Endothelial cell of hepatic sinusoid (primary cell): ENCODE measurements around the gene PRRC1.
"Not testable (repeated sequence)": the region's sequence is repeated elsewhere in the genome, so short reads cannot be mapped to it uniquely, and the experiment has no call there.

Source experiments
- in situ Hi-C: cut with HindIII; loops from 2 replicates; pipeline ENCODE4 v1.10.0; 2017; ENCODE audit warnings: low sequenced_read_pairs

The PRRC1 gene

DNA sequence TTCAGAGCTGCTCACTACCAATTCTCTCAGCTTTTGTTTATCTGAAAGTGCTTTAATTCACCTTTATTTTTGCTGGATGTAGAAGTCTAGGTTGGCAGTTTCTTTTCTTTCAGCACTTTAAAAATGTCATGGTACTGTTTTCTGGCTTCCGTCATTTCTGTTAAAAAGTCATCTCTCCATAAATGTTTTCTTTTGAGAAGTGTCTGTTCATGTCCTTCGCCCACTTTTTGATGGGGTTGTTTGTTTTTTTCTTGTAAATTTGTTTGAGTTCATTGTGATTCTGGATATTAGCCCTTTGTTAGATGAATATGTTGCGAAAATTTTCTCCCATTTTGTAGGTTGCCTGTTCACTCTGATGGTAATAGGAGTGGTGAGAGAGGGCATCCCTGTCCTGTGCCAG lies 23.1 kb downstream of the PRRC1 start:
- in situ Hi-C loops = not testable (repeated sequence)

DNA sequence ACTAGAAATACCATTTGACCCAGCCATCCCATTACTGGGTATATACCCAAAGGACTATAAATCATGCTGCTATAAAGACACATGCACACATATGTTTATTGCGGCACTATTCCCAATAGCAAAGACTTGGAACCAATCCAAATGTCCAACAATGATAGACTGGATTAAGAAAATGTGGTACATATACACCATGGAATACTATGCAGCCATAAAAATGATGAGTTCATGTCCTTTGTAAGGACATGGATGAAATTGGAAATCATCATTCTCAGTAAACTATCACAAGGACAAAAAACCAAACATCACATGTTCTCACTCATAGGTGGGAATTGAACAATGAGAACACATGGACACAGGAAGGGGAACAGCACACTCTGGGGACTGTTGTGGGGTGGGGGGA lies 27.8 kb downstream of the PRRC1 start:
- in situ Hi-C loops = not testable (repeated sequence)

DNA sequence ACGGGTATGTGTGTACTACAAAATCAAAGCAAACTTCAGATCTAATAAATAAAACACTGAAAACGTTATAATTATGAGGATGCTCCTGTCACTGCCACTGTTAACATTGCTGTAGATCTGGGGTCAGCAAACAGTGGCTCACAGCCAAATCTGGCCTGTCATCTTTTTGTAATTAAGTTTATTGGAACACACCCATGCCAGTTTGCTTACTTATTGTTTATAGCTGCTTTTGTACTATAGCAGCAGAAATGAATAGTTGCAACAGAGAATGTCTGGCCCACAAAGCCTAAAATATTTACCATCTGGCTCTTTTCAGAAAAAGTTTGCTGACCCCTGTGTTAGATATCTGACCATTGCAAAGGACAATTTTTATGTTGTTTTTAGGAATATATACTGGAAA lies 32.1 kb downstream of the PRRC1 start:
- in situ Hi-C loops = no loop called here

DNA sequence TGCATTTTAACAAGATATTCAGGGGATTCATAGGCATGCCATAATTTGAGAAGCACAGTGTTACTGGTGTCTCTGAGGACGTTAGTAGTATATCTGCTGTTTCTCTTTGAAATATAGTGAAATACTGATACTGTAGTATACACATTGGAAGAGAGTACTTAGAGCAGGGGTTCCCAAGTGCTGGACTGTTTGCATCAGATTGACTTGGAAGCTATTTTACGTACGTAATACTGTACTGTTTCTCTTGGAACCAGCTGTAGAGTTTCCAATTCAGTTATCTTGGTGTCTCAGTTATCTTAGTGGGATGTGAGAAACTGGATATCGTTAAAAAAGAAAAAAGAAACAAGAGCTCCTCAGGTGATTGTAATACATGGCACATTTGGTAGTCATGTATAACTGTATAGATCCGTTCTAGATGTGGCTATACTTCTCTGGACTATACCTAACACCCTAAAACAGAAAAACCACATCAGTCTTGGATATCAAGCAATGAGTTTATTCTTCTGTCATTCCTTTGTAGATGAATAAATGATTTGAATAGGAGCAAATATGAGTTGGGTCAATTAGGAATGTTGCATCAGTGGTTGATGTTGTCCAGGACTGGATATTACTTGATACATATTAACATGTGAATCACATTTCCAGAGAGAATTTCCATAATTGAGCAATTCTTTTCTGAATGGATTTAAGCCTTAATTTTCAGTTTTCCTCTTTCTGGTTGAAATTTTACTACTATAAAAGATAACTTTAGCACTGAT lies 33.4 kb downstream of the PRRC1 start:
- in situ Hi-C loops = no loop called here

DNA sequence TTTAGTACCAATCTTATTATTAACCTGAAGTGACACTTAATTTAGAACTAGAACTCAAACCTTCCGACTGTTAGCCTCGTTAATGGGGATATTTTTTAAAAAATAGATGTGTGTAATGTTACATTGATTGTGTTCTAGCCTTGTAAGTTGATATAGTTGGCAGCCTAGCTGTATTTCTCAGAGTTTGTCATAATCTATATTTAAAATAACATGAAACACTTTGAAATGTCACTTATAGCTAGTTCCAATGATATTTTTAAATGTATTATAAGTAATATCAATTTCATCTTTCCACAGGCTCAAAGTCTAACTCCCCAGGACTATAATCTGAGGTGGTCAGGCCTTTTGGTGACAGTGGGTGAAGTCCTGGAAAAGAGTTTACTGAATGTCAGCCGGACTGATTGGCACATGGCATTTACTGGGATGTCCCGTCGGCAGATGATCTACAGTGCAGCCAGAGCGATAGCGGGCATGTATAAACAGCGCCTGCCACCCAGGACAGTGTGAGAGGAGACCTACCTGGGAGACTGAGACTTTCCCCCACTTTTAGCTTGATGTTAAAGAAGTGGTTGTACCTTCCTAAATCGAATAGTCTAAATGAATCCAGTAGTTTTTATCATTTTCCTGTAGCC lies 34.1 kb downstream of the PRRC1 start:
- in situ Hi-C loops = no loop called here

DNA sequence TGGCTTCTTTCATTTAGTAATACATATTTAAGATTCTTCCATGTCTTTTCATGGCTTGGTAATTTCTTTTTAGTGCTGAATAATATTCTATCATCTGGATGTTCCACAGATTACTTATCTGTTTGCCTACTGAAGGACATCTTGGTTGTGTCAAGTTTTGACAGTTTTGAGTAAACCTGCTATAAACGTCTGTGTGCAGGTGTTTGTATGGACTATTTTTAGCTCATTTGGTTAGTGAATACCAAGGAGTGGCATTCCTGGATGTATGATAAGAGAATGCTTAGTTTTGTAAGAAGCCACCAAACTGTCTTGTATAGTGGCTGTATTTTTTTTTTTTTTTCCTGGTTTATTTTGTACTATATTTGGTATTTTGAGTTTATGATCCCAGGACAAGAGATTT lies 38.4 kb downstream of the PRRC1 start:
- in situ Hi-C loops = no loop called here

DNA sequence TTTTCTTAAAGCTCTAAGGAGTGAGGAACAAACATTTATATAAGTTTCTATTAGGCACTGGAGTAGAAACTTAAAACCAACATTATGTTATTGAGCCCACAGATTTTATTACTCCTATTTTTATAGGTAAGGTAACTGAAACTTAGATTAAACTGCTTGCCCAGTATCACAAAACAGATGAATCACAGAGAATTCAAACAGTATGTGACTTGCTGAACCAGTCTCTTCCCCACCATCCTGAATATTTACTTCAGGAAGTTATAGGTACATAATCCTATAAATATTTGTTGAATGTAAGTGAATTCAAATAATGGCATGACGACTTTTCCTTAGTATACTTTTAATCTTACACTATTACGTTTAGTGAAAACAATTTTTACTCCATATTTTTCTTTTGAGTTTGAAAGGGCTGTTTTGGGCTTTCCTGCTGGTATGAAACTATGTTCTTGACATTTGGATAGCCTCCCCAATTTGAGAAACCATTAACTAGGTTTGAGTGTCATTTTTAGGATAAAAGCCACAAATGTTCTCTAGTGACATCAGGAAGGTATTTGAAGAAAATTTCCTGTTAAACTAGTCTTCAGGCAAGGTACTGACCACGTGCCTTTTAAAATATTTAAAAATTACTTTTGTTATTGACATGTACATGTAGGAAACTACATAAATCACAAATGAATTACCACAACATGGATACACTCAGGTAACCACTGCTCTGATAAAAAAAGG lies 39.3 kb downstream of the PRRC1 start:
- in situ Hi-C loops = no loop called here

DNA sequence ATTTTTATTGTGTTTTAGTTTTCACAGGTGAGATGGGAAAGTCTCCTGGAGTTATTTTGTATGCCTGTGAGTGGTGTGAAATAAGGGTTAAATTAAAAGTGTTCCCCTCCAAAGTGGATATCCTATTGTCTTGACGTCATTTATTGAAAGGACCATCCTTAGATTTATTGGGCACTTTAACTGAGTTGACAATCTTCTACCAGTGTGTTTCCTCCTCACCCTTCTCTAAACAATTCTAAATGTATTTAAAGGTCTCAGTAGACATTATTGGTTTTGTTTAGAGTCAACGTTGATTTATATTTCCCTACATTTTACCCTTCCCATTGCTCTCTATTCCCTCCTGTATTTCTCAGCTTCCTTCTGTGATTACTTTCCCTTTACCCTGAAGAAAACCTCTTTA lies 40.8 kb downstream of the PRRC1 start:
- in situ Hi-C loops = no loop called here

DNA sequence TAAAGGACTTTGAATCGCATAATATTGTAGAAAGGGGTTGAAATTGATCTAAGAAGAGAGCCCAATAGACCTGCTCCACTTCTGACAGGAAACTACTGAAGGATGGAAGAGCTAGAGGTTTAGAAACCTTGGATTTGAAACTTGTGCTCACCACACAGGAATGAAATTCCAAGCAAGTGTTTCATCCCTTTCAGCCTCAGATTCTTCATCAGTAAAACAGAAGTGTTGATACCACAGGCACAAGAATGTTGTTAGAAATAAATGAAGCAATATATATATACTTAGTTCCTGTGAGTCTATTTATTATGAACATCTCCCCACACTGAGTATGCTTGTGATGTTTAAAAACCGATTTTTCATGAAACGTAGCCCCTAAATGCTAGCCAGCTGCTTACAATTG lies 43.8 kb downstream of the PRRC1 start:
- in situ Hi-C loops = no loop called here

DNA sequence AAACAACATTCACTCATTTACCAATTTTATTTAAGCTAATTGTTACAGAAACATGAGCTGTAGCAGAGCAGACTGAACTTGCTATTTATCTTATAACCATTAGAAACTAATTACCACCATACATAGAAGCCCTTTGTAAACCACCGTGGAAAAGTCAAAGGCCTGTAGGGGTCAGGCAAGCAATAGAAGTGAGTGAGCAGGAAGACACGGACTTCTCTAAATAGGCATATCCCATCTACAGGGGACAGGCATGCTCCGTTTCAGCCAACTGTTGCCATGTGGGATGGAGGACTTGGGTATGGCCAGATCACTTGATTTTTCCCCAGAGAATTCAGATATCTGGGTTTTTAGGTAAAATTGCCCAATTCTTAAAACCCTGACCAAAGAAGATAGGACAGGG lies 44.8 kb downstream of the PRRC1 start:
- in situ Hi-C loops = no loop called here

DNA sequence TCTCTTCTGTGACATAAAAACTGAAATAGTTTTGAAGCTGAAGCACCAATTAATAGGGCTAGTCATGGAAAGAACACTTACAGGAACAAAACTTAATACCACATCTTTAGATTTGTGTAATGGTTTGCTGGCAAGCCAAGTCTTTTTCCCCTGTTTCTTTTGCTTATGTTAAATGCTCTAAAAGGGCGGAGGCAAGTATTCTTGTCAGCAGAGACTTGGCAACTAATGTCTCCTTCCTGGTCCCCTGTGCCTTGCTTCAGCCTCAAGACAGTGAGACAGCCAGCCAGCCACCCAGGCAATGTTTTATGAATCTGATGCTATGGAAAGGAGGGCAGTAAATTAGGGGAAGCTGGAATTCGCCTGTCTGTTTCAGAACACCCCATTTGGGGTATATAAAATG lies 45.7 kb downstream of the PRRC1 start:
- in situ Hi-C loops = no loop called here

DNA sequence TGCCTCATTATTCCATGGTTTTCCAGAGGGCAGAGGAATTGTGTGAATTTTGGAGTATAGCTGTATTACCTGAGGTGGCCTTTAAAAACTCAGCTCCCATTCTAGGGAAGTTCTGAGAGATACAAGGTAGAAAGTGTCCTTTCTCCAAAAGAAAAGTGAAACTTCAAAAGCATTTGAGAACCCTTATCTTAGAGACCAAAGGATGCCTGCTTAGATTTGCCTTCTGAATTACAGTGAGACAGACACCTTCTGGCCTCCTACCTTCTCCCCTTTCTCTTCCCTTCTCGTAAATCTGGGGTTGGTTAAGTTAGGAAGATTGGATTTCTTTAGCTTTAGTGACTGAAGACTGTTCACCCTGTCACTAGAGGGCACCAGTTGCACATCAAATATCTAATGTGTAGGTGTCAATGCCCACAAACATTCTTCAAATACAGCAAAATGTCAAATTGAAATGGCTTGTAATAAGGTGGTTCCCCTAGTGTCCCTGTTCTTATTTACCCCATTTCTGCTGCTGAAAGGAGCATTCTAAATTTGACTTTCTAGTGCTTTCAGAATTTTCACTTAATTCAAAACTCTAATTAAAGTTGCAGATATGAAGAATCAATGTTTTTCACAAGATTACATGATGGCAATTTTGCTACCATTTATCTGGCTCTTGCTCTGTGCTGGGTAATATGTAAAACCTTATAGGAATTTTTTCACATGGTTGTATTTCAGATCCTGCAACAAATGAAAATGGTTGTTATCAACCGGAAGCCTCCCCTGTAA lies 46.7 kb downstream of the PRRC1 start:
- in situ Hi-C loops = no loop called here

DNA sequence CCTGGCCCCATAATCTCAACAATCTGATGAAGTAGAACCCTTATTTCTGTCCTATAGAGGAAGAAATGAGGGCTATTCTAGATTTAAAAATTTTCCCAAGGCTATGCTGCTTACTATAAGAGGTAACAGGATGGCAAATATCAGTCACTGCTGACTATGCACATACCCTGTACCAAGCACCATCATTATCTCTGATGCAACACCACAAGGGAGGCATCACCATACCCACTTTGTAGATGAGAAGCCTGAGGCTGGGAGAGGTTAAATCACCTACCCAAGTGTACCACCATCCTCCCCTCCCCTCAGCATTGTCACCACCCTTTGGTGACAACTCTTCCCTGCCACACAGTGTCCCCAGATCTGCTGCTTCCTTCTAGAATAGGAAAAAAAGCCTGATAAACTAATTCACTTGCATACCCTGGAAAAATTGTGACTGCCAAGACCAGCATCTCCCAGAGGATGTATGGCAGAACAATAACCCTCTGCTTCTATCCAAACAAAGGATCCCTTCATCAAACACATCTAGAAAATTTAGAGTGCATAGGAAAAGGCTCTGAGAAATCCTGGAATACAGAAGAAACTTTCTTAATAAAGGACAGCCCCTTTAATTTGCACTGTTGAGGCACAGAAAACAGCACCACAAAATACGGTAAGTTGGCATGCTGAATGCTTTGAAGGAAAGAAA lies 48.3 kb downstream of the PRRC1 start:
- in situ Hi-C loops = loop anchor here (5.0 kb wide), 1 partner anchor 37 kb away; no protein-coding TSS in a partner anchor

DNA sequence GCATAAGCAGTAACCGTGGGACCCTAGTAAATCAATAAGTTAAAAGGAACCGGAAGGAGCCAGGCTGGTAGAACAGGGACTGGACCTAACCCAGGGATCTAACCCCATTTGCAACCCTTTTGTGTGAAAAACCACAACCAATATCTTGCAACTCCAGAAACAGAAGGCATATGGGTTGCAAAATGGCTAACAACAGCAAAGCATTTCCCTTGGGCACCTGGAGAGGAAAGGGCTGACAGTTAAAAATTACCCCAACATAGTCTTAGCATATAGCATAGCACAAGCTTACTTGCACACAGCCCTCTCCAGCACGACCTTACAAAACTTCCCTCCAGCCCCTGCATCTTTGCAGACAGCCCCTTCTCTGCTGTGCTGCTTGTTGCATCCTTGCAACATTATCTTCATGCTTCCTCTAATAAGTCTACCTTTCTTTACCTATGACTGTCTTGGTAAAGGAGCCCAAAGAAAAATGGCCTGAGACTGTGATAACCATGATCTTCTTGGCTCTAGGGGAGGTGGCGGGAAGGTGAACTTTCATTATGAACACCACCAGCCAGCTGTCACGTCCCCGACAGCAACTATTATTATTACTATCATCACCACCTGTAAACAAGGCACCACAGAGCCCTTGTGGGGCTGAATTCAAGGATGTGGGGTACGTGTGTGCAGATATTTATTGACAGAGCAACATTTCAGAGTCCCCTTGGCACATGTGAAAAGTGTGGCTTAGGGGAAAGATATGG lies 49.8 kb downstream of the PRRC1 start:
- in situ Hi-C loops = loop anchor here (5.0 kb wide), 1 partner anchor 35 kb away; no protein-coding TSS in a partner anchor

DNA sequence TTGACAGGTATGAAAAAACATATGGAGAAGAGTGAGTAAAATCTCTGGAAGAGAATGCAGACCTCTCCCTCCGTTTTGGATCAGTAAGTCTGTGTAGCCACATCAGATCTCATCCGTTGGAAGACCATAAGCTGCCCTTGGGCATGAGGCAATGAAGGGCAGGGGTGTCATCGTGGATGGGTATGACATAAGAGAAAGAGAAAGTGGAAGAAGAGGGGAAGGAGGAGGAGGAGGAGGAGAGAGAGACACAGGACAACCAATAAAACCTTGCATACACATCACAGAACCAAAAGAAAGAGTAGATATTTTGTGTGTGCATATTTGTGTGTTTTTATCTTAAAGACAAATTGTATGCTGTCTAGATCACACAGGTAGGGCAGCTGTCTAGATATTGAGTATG lies 50.7 kb downstream of the PRRC1 start:
- in situ Hi-C loops = loop anchor here (5.0 kb wide), 1 partner anchor 34 kb away; no protein-coding TSS in a partner anchor

DNA sequence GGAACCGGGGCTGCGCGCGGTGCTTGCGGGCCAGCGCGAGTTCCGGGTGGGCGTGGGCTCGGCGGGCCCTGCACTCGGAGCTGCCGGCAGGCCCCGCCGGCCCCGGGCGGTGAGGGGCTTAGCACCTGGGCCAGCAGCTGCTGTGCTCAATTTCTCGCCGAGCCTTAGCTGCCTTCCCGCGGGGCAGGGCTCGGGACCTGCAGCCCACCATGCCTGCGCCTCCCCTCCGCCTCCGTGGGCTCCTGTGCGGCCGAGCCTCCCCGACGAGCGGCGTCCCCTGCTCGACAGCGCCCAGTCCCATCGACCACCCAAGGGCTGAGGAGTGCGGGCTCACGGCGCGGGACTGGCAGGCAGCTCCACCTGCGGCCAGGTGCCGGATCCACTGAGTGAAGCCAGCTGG lies 52.0 kb downstream of the PRRC1 start:
- in situ Hi-C loops = loop anchor here (5.0 kb wide), 1 partner anchor 33 kb away; no protein-coding TSS in a partner anchor

DNA sequence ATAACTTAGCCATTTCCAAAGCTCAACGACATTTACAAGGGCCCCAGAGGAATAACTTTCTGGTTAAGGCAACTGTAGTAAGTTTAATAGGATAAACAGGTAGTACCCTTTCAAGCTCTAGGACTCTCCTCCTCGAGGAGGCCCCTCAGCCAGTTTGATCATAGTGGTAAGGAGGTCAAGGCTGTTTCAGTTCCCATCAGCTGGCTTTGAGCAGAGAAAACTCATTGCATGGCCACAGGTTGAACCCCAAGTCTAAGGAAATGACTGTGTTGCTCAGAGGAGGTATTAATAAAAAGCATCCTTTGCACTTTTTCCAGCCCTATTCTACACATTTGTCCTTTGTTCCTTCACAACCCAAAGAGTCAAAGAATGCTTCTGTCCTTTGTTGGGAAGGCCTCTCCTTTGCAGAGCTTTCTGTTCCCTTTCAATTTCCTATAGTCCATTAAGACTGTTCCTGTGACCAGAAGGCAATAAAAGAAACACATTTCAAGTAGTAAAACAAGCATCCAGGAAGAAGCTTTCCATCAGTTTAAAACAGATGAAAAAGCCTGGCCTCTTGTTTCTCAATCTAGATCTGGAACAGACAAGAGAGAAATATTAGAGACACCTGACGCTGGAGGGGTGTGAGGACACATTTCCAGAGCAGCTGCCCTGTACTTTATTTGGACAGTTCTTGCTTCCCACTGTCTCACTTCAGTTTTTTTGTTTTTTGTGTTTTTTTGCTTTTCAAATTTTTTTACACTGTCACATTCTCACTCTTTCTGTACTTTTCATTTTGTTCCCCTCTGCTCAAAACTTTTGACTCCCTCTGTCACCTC lies 54.1 kb downstream of the PRRC1 start:
- in situ Hi-C loops = no loop called here

DNA sequence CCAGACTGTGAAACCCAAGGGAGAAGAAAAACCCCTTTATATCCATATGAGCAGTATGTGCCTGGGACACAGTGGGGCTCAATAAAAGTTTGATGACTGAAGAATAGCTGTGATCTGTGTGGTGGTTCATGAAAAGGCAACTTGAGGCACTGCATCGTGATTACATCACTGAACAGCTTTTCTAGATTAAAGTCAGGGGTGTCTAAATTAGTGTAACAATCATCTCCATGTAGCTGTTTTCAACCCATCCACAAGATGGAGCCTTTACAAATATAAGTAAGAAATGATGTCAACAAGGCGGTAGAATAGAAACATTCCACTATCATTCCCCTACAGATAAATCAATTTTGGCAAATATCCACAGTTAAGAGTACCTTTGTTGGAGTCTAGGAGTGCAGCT lies 55.5 kb downstream of the PRRC1 start:
- in situ Hi-C loops = no loop called here
